GM12873 (cell line): ENCODE results near the gene PANK2.

Experiments
- CTCF ChIP-seq: IDR thresholded peaks from 2 replicates; pipeline ENCODE4 v1.5.1; 2012; ENCODE audit warnings: low read depth, mild to moderate bottlenecking, moderate library complexity, low read length, control low read depth; ENCODE audit not compliant: insufficient read depth; ENCODE audit errors: missing control alignments

The PANK2 gene

DNA sequence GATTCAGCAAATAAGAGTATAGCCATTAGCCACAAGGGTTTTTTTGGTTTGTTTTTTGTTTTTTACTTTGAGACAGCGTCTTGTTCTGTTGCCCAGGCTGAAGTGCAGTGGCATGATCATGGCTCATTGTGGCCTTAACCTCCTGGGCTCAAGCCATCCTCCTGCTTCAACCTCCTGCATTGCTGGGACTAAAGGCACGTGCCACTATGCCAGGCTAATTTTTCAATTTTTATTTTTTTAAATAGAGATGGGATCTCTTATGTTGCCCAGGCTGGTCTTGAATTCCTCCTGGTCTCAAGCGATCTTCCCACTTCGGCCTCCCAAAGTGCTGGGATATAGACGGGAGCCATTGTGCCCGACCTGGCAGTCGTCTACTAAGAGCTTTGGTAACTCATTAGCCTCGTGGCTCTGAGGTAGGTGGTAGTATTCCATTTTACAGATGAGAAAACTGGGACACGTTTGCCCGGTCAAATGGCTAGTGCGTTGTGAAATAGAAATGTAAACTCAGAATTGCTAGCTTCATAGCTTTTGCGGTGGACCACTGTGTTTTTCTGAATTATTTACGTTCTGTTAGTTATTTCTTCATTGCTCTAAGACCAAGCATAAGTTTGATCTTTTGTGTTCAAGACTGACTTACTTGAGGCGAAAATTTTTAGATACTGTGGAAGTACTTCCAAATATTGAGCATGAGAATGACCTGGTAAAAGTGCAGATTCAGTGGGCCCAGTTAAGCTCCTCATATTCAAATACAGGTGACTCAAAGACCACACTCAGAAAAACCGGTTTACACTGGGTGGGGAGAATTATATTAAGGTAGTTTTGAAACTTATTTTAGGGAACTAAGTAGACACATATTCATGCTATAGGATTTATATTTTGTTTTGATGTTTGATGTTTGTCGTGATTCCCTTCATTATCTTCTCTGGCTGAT lies 2.1 kb downstream of the PANK2 start:
- TF ChIP-seq CTCF = no peak

- no peak for TF ChIP-seq CTCF
Observed at GRCh38 chr20:3894796-3895195, 5.6 kb downstream of the PANK2 start.

GRCh38 chr20:3896302-3896701 lies 7.1 kb downstream of the PANK2 start:
- no peak for TF ChIP-seq CTCF

GRCh38 chr20:3896853-3897583 lies 7.8 kb downstream of the PANK2 start:
- TF ChIP-seq CTCF = no peak

- no peak for TF ChIP-seq CTCF
Observed at GRCh38 chr20:3898639-3899038, 9.5 kb downstream of the PANK2 start.

GRCh38 chr20:3900187-3900604 lies 11.0 kb downstream of the PANK2 start:
- TF ChIP-seq CTCF = no peak

DNA sequence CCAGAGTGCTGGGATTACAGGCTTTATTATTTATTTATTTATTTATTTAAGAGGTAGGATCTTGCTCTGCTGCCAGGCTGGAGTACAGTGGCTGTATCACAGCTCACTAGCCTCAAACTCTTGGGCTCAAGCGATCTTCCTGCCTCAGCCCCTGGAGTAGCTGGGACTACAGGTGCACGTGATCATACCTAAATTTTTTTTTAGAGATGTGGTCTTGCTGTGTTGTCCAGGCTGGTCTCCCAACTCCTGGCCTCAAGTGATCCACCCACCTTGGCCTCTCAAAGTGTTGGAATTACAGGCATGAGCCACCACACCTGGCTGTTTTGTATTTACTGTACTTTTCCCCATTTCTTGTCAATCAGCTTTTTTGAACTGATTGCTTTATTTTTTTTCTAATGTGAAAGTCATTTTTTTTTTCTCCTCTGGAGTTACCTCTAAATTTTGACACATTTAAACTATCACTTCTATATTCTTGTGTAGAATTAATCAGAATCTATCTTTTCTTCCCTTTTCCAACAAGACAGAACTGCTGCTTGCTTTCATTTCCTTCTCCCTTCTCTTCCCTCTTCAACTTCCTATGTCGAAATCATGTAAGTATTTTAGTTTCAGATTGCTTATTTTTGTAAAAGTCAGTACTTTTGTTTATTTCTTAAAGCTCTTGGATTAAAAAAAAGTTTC lies 12.0 kb downstream of the PANK2 start:
- no peak for TF ChIP-seq CTCF
